Testis (tissue), 3 donors: Measurements from ENCODE around the gene SP2. TPM values are rescaled to one million over a fixed set of nuclear protein-coding genes. Genes with fewer than 3 reads are reported as not detected.

ENCODE experiments used
- DNase-seq: peaks from one replicate; pipeline ENCODE4 v3.0.0-alpha.2; 2019
- H3K27ac ChIP-seq, 2 donors: fragments of 200-600 bp; sonication (generic); one replicate each; pipeline ENCODE4 v1.5.1; 2019
- H3K27me3 ChIP-seq: fragments of 200-600 bp; sonication (generic); one replicate; pipeline ENCODE4 v1.5.1; 2019
- H3K36me3 ChIP-seq: fragments of 200-600 bp; sonication (generic); one replicate; pipeline ENCODE4 v1.5.1; 2017; ENCODE audit warnings: low read depth; ENCODE audit errors: missing control alignments
- H3K4me1 ChIP-seq: fragments of 200-600 bp; sonication (generic); one replicate; pipeline ENCODE4 v1.5.1; 2019
- H3K4me3 ChIP-seq, 2 donors: fragments of 200-600 bp; sonication (generic); one replicate each; pipeline ENCODE4 v1.5.1; 2017 to 2019
- H3K9me3 ChIP-seq: fragments of 200-600 bp; sonication (generic); one replicate; pipeline ENCODE4 v1.5.1; 2017
- CTCF ChIP-seq, 3 experiments: fragments of 450-650 bp in 2 of 3; fragments of 200-600 bp in 1 of 3; sonication (generic) in 1 of 3; IDR thresholded peaks; one replicate each; pipeline ENCODE4 v1.5.1; 2016 to 2019; ENCODE audit warnings: antibody characterized with exemption in 3 of 3, mild to moderate bottlenecking in 2 of 3, moderate library complexity in 1 of 3
- POLR2A ChIP-seq: fragments of 450-650 bp; IDR thresholded peaks from one replicate; pipeline ENCODE4 v1.6.1; 2017; ENCODE audit warnings: antibody characterized with exemption, mild to moderate bottlenecking, moderate library complexity
- WGBS, 2 donors: methylation state at CpG; one replicate each; pipeline ENCODE4 v1.1.5; 2018; 5-methylcytosine and 5-hydroxymethylcytosine counted together
- intact Hi-C: fragments of 100-400 bp; cut with DNase I; formaldehyde crosslinking; loops from one replicate; pipeline ENCODE4 v1.15.1; 2023; ENCODE audit warnings: low total_unique reads
- polyA plus RNA-seq: library from polyadenylated mRNA; stranded (reverse); fragments of 350-450 nt; fragmentation: Illumina TruSeq; extraction: RNeasy Lipid Tissue Mini Kit (QIAGEN cat#74804); gene quantifications from one replicate; pipeline ENCODE4 v1.2.3, GENCODE V29; 2014; ENCODE audit warnings: low read depth, low replicate concordance; ENCODE audit not compliant: insufficient read depth
- total RNA-seq, 2 donors: library from RNA; depleted of rRNA; stranded (reverse); fragments of >200 nt; gene quantifications; one replicate each; pipeline ENCODE4 v1.2.3, GENCODE V29; 2016

Gene SP2
- total and polyA plus RNA-seq, 3 donors from 2014 or later = 18.9 to 35.0 (median 23.5) TPM

GRCh38 chr17:47901423-47901822, 5.4 kb downstream of the SP2 start:
- Histone ChIP-seq H3K4me1 (peaks cover 33% of the 10 kb centered on the region), H3K36me3 (no peaks in the 10 kb centered on the region), H3K9me3 (no peaks in the 10 kb centered on the region), H3K4me3 (no peak overlapping the region), H3K27me3 (no peaks in the 10 kb centered on the region), H3K27ac (no peak overlapping the region)
- no peak for DNase-seq
- TF ChIP-seq POLR2A = no peak
- TF ChIP-seq CTCF (IDR thresholded peaks at IDR 0.05) = no peak
- intact Hi-C loops = no loop called here
- 87 to 94% methylated on average over 5 to 7 of the region's 7 CpGs for WGBS, 2 donors

GRCh38 chr17:47902039-47902744, 6.2 kb downstream of the SP2 start:
- H3K27me3 ChIP-seq = no peaks in the 10 kb centered on the region
- H3K4me3 ChIP-seq = no peak overlapping the region
- no peaks in the 10 kb centered on the region for H3K9me3 ChIP-seq
- 68 to 86% methylated on average over 4 of the region's 4 CpGs for WGBS, 2 donors
- peaks cover 31% of the 10 kb centered on the region for H3K4me1 ChIP-seq
- no peak for DNase-seq
- intact Hi-C loops = no loop called here
- no peak for TF ChIP-seq CTCF (IDR thresholded peaks at IDR 0.05)
- no peak for TF ChIP-seq POLR2A
- no peak overlapping the region for H3K27ac ChIP-seq
- no peaks in the 10 kb centered on the region for H3K36me3 ChIP-seq

GRCh38 chr17:47905221-47905733, 9.2 kb downstream of the SP2 start:
- Histone ChIP-seq H3K4me1 (peaks cover 21% of the 10 kb centered on the region), H3K27ac (peak overlapping the region; percentile 49 to 76), H3K4me3 (no peak overlapping the region), H3K9me3 (no peaks in the 10 kb centered on the region), H3K36me3 (no peaks in the 10 kb centered on the region), H3K27me3 (no peaks in the 10 kb centered on the region)
- intact Hi-C loops = no loop called here
- WGBS, 2 donors = 28 to 36% methylated on average over 8 of the region's 8 CpGs
- peak; percentile 87 for DNase-seq
- no peak for TF ChIP-seq POLR2A
- no peak for TF ChIP-seq CTCF (IDR thresholded peaks at IDR 0.05)

DNA sequence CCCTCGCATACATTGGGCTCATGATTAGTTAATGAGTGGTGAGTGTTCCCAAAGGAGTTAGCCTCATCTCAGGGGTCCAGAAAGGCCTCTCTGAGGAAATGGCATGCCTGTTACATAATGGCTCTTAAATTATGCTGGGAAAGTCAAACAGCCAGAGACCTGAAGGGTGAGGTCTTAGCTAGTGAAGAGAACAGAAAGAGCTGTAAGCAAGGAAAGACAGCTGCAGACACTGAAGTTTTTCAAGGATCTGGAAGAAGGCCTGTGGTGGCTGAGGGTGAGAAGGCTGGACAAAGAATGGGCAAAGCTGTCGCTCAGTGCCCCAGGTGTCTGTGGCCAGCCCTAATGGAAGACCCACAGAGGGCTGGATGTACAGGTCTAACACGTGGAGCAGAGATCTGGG, 10.4 kb downstream of the SP2 start:
- DNase-seq = no peak
- Histone ChIP-seq H3K27ac (peak overlapping the region in 1 of 2 donors; percentile 76), H3K27me3 (no peaks in the 10 kb centered on the region), H3K9me3 (no peaks in the 10 kb centered on the region), H3K36me3 (no peaks in the 10 kb centered on the region), H3K4me1 (peaks cover 21% of the 10 kb centered on the region), H3K4me3 (no peak overlapping the region)
- 86 to 90% methylated on average over 3 of the region's 3 CpGs for WGBS, 2 donors
- TF ChIP-seq POLR2A (no peak), CTCF (IDR thresholded peaks at IDR 0.05) (no peak)
- intact Hi-C loops = no loop called here
